ENCODE results near the gene C19orf44.

Gene C19orf44

DNA sequence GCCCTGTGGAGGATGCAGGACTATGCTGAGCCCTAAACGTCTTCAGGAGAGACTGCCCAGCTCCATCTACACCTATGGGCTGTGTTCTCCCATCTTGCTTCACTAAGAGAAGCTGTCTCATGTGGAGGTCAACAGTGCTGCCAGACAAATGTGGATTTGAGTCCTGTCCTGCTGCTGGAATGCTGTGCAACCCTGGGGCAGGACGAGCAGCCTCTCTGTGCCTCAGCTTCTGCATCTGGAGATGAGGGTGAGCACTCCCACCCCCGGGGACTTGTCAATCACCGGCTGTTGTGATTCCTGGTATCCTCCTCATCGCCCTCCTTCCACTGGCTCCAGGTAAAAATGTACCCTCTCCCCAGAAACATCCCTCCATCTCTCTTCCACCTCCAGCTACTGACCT lies 40.7 kb upstream of the C19orf44 start:
- no peak overlapping the region for H3K4me3 ChIP-seq (ENCODE audit: low read depth, low read length)
- in situ Hi-C loops (cut with HindIII; ENCODE audit: low sequenced_read_pairs): no loop called here
- DNase-seq (ENCODE audit: low read depth, low spot score): no peak
- TF ChIP-seq, protein P1, sequence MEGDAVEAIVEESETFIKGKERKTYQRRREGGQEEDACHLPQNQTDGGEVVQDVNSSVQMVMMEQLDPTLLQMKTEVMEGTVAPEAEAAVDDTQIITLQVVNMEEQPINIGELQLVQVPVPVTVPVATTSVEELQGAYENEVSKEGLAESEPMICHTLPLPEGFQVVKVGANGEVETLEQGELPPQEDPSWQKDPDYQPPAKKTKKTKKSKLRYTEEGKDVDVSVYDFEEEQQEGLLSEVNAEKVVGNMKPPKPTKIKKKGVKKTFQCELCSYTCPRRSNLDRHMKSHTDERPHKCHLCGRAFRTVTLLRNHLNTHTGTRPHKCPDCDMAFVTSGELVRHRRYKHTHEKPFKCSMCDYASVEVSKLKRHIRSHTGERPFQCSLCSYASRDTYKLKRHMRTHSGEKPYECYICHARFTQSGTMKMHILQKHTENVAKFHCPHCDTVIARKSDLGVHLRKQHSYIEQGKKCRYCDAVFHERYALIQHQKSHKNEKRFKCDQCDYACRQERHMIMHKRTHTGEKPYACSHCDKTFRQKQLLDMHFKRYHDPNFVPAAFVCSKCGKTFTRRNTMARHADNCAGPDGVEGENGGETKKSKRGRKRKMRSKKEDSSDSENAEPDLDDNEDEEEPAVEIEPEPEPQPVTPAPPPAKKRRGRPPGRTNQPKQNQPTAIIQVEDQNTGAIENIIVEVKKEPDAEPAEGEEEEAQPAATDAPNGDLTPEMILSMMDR (IDR thresholded peaks at IDR 0.05; ENCODE audit: low read depth, low read length): no peak

DNA sequence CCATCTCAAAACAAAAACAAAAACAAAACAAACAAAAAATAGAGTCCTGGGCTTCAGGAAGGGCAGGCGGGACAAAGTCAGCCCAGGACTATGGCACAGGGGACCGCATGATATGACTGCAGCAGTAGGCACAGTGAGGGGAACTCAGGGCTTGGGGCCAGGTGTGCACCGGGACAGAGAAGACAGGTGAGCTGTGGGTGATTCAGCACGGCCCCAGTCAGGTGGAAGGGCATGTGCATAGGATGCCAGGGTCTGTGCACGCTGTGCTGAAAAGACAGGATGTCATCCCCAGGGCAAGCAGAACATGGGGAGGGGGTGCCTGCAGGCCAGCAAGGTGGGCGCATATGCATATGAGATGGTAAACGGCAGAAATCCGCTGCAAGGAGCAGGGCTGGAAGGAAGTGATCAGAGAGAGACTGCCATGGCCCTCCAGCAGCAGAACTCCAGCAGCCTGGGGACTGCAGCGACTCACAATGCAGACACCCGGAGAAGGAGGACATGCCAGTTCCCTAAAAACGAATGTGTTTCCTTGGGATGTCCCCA lies 39.5 kb upstream of the C19orf44 start:
- no peak for DNase-seq (ENCODE audit: low read depth, low spot score)

DNA sequence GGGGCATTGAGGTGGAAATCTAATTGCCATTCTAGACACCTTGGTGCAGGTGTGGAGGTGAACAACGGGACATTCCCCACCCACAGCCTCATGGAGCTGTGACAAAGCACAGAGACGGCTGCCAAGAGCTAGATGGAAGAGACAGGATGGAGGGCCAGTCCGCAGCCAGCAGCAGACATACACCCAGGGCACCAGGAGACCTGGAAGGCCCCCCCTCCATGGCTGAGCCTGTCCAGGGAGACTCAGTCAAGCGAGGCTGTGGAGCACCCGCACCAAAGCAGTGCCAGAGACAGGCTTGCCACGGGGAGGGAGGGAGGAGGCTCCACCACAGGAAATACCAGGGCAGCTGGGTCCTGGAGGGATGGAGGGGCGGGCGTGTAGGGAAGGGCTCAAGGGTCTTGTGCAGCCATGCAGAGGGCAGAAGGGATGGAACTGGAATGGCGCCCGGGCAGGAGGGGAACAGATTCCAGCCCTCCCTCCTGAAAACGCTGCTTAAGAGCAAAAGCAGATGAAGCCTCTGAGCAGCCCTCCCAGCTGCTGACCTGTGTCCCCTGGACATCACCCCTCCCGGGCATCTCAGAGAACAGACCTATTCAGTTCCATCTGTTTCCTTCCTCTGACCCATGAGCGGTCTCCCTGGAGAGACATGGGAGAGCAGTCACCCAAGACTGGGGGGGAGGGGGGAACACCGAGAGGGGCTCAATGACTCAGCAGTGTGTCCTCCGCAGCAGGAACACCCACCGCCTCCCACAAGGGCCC lies 38.8 kb upstream of the C19orf44 start:
- H3K4me3 ChIP-seq (ENCODE audit: low read depth, low read length): no peak overlapping the region
- in situ Hi-C loops (cut with HindIII; ENCODE audit: low sequenced_read_pairs): no loop called here
- no peak for DNase-seq (ENCODE audit: low read depth, low spot score)
- TF ChIP-seq, protein P1 (IDR thresholded peaks at IDR 0.05; ENCODE audit: low read depth, low read length): no peak

More for the DNA sequence above, 39.5 kb upstream of the C19orf44 start:
- H3K4me3 ChIP-seq (ENCODE audit: low read depth, low read length): no peak overlapping the region
- in situ Hi-C loops (cut with HindIII; ENCODE audit: low sequenced_read_pairs): no loop called here
- TF ChIP-seq, protein P1 (IDR thresholded peaks at IDR 0.05; ENCODE audit: low read depth, low read length): no peak

DNA sequence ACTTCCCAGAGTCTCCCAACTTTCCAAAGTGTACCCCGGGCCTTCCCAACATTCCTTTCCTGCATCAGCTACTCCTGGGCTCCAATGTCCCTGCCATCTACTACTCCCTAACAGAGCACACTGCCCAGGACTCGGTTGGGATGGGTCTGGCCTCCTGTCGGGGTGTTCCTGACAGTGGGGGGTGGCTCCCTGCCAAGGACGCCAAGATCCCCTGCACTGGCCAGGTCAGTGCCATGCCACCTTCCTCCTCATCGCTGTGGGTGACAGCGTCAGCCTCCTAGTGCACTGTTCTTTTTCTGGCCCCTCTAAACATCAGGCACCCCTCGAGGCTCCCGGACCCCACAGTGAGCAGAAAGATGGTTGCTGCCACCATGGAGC lies 38.3 kb upstream of the C19orf44 start:
- in situ Hi-C loops (cut with HindIII; ENCODE audit: low sequenced_read_pairs): no loop called here
- TF ChIP-seq, protein P1 (IDR thresholded peaks at IDR 0.05; ENCODE audit: low read depth, low read length): no peak
- no peak for DNase-seq (ENCODE audit: low read depth, low spot score)
- no peak overlapping the region for H3K4me3 ChIP-seq (ENCODE audit: low read depth, low read length)

DNA sequence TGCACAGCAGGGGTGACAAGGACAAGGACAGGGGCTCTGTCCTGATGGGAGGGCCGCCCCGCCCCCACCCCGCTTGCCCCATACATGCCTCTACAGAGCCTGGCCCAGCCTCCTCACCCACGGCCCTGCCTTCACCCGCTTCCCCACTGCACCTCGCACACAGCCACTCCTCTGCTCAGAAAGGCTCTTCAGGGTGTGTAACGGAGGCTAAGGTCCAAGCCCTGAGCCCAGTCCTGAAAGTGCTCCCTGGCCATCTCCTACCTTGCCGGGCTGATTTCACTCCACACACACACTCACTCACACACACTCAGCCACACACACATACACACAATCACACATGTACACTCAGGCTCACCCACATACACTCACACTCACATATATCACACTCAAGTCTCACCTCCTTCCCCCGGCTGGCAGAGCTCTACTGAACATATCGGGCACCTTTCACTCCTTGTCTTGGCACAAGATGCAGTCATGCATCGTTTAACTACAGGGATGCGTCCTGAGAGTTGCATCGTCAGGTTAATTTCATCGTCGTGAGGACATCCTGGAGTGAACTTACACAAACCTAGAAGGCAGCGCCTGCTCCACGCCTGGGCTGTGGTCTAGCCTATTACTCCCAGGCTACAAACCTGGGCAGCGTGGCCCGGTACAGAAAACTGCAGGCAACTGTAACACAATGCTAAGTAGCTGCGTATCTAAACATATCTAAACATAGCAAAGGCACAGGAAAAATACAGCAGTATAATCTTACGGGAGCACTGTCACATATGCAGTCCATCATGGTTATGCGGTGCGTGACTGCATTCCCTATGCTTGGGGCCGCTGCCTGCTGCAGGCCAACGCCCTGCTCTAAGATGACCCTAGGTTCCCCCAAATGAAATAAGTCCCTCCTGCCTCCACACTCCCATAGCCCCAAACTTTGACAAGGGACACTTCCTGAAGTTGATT lies 37.5 kb upstream of the C19orf44 start:
- no peak for DNase-seq (ENCODE audit: low read depth, low spot score)
- no peak overlapping the region for H3K4me3 ChIP-seq (ENCODE audit: low read depth, low read length)
- in situ Hi-C loops (cut with HindIII; ENCODE audit: low sequenced_read_pairs): no loop called here
- TF ChIP-seq, protein P1 (IDR thresholded peaks at IDR 0.05; ENCODE audit: low read depth, low read length): no peak

DNA sequence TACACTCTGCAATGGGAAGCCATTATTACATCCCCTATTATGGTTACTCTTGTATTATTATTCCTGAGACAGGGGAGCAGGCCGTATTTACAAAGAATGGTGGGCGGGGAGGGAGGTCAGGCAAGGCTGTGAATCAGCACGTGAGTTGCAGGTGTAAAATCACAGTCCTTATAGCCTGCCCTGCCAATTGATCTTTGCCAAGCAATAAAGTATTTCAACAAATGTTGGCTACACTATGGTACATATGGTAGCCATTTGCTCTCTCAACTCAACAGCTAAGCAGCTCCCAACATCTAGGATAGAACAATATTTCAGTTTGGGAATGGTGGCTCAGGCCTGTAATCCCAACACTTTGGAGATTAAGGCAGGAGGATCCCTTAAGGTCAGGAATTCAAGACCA lies 36.5 kb upstream of the C19orf44 start:
- TF ChIP-seq, protein P1 (IDR thresholded peaks at IDR 0.05; ENCODE audit: low read depth, low read length): no peak
- no peak overlapping the region for H3K4me3 ChIP-seq (ENCODE audit: low read depth, low read length)
- no peak for DNase-seq (ENCODE audit: low read depth, low spot score)
- in situ Hi-C loops (cut with HindIII; ENCODE audit: low sequenced_read_pairs): no loop called here

Data from astrocyte of the spinal cord (primary cell).